ENCODE data around the gene TRIM56.

- TF ChIP-seq CTCF (IDR thresholded peaks at IDR 0.05) (no peak), POLR2A (IDR thresholded peaks at IDR 0.05) (no peak)
Measured at GRCh38 chr7:101125989-101126650, 40.8 kb downstream of the TRIM56 start.
